Prostate gland (tissue), 2 donors: ENCODE data around the gene SLC25A24. TPM values are rescaled to one million over a fixed set of nuclear protein-coding genes. Genes with fewer than 3 reads are reported as not detected.

Experiments
- DNase-seq: peaks from one replicate; pipeline ENCODE4 v3.0.0-alpha.2; 2019; ENCODE audit warnings: low spot score
- H3K27ac ChIP-seq, 2 donors: fragments of 200-600 bp; sonication (generic); 2 replicates each; pipeline ENCODE4 v1.5.1; 2017 to 2019
- H3K27me3 ChIP-seq: fragments of 200-600 bp; sonication (generic); replicated peaks from 2 replicates; pipeline ENCODE4 v1.5.1; 2019; ENCODE audit not compliant: insufficient read depth
- H3K36me3 ChIP-seq, 2 donors: fragments of 200-600 bp; sonication (generic); 1 replicate in 1 of 2; 2 replicates in 1 of 2; pipeline versions ENCODE4 v1.5.1 to v1.8.1; 2017 to 2019
- H3K4me1 ChIP-seq: fragments of 200-600 bp; sonication (generic); replicated peaks from 2 replicates; pipeline ENCODE4 v1.5.1; 2019
- H3K4me3 ChIP-seq, 2 donors: fragments of 200-600 bp; sonication (generic); 2 replicates each; pipeline ENCODE4 v1.5.1; 2017 to 2019
- H3K9me3 ChIP-seq: fragments of 200-600 bp; sonication (generic); 2 replicates; pipeline ENCODE4 v1.5.1; 2017
- CTCF ChIP-seq, 4 experiments: fragments of 200-600 bp in 2 of 4; fragments of 450-650 bp in 2 of 4; sonication (generic) in 2 of 4; IDR thresholded peaks; 1 replicate in 3 of 4; 2 replicates in 1 of 4; pipeline ENCODE4 v1.5.1; 2016 to 2019; ENCODE audit warnings: antibody characterized with exemption in 4 of 4, mild to moderate bottlenecking in 2 of 4, moderate library complexity in 2 of 4
- POLR2A ChIP-seq: fragments of 450-650 bp; IDR thresholded peaks from one replicate; pipeline ENCODE4 v1.6.1; 2016; ENCODE audit warnings: antibody characterized with exemption, mild to moderate bottlenecking
- POLR2AphosphoS5 ChIP-seq: sonication (generic); formaldehyde crosslinking; IDR thresholded peaks from one replicate; pipeline ENCODE4 v1.6.1; 2017; ENCODE audit warnings: antibody characterized with exemption
- WGBS: methylation state at CpG from one replicate; pipeline ENCODE4 v1.1.5; 2018; 5-methylcytosine and 5-hydroxymethylcytosine counted together
- intact Hi-C: fragments of 100-400 bp; cut with DNase I; formaldehyde crosslinking; loops from one replicate; pipeline ENCODE4 v1.14.2; 2022
- total RNA-seq, 2 donors: library from RNA; depleted of rRNA; stranded (reverse); fragments of >200 nt; gene quantifications; one replicate each; pipeline ENCODE4 v1.1.0, GENCODE V29; 2016

Gene SLC25A24
- total RNA-seq, 2 donors from 2014 or later, result 14.9 to 17.6 TPM

GRCh38 chr1:108130794-108131193 is 69.3 kb downstream of the SLC25A24 start:
- no peak for DNase-seq
- TF ChIP-seq POLR2AphosphoS5 (no peak), POLR2A (no peak), CTCF (IDR thresholded peaks at IDR 0.05) (no peak)
- no peaks in the 10 kb centered on the region for H3K27me3 ChIP-seq
- H3K4me3 ChIP-seq, result no peak overlapping the region
- H3K36me3 ChIP-seq, result no peaks in the 10 kb centered on the region
- no peaks in the 10 kb centered on the region for H3K9me3 ChIP-seq
- intact Hi-C loops, result no loop called here
- WGBS, result 63% methylated on average over 2 of the region's 2 CpGs
- H3K27ac ChIP-seq, result no peak overlapping the region
- H3K4me1 ChIP-seq, result no peaks in the 10 kb centered on the region

GRCh38 chr1:108129999-108130398 is 70.1 kb downstream of the SLC25A24 start:
- DNase-seq, result no peak
- intact Hi-C loops, result no loop called here
- 62% methylated on average over 4 of the region's 4 CpGs for WGBS
- Histone ChIP-seq H3K27ac (no peak overlapping the region), H3K9me3 (no peaks in the 10 kb centered on the region), H3K27me3 (no peaks in the 10 kb centered on the region), H3K4me1 (no peaks in the 10 kb centered on the region), H3K36me3 (no peaks in the 10 kb centered on the region), H3K4me3 (no peak overlapping the region)
- no peak for TF ChIP-seq POLR2A
- TF ChIP-seq CTCF (IDR thresholded peaks at IDR 0.05), result no peak
- no peak for TF ChIP-seq POLR2AphosphoS5

- intact Hi-C loops, result loop anchor here (1.0 kb wide), 1 partner anchor 343 kb away; no protein-coding TSS in a partner anchor
Measured at GRCh38 chr1:108125312-108126138, 74.6 kb downstream of the SLC25A24 start.

GRCh38 chr1:108124622-108125311 is 75.4 kb downstream of the SLC25A24 start:
- no peaks in the 10 kb centered on the region for H3K9me3 ChIP-seq
- intact Hi-C loops, result loop anchor here (1.0 kb wide), 1 partner anchor 342 kb away; no protein-coding TSS in a partner anchor
- WGBS, result 57% methylated on average over 12 of the region's 12 CpGs
- no peak overlapping the region for H3K4me3 ChIP-seq
- H3K27ac ChIP-seq, result peak overlapping the region; percentile 65 to 68
- no peaks in the 10 kb centered on the region for H3K36me3 ChIP-seq
- DNase-seq, result no peak
- H3K27me3 ChIP-seq, result no peaks in the 10 kb centered on the region
- no peak for TF ChIP-seq CTCF (IDR thresholded peaks at IDR 0.05)
- no peak for TF ChIP-seq POLR2AphosphoS5
- no peak for TF ChIP-seq POLR2A
- H3K4me1 ChIP-seq, result no peaks in the 10 kb centered on the region

More at GRCh38 chr1:108125312-108126138, 74.6 kb downstream of the SLC25A24 start:
- H3K4me1 ChIP-seq, result no peaks in the 10 kb centered on the region
- no peaks in the 10 kb centered on the region for H3K27me3 ChIP-seq
- no peak for TF ChIP-seq POLR2A
- peak; percentile 84 for TF ChIP-seq POLR2AphosphoS5
- TF ChIP-seq CTCF (IDR thresholded peaks at IDR 0.05), result peak; percentile 80 to 98 (median 92)
- H3K9me3 ChIP-seq, result no peaks in the 10 kb centered on the region
- 8% methylated on average over 7 of the region's 7 CpGs for WGBS
- H3K36me3 ChIP-seq, result no peaks in the 10 kb centered on the region
- DNase-seq, result peak; percentile 76
- peak overlapping the region; percentile 65 to 68 for H3K27ac ChIP-seq
- no peak overlapping the region for H3K4me3 ChIP-seq
